Nephron progenitor cell (in vitro differentiated cells): ENCODE measurements around the gene XAGE3.
"Not testable (repeated sequence)": the region's sequence is repeated elsewhere in the genome, so short reads cannot be mapped to it uniquely, and the experiment has no call there.

Experiments
- DNase-seq: peaks from one replicate; pipeline ENCODE4 v3.0.0; 2021
- H3K27ac Mint-ChIP-seq: 2 replicates; pipeline ENCODE4 v1.8.0; 2021; ENCODE audit warnings: mild to moderate bottlenecking, moderate library complexity, mixed read lengths
- H3K27me3 Mint-ChIP-seq: 2 replicates; pipeline ENCODE4 v1.8.0; 2021; ENCODE audit warnings: mild to moderate bottlenecking, low read depth, mixed read lengths; ENCODE audit not compliant: poor library complexity
- H3K36me3 Mint-ChIP-seq: 2 replicates; pipeline ENCODE4 v1.8.0; 2021; ENCODE audit warnings: low read depth, mixed read lengths
- H3K4me1 Mint-ChIP-seq: 2 replicates; pipeline ENCODE4 v1.8.0; 2021; ENCODE audit warnings: mixed read lengths
- H3K4me3 Mint-ChIP-seq: 2 replicates; pipeline ENCODE4 v1.8.0; 2021; ENCODE audit warnings: mild to moderate bottlenecking, moderate library complexity, mixed read lengths
- H3K9me3 Mint-ChIP-seq: 2 replicates; pipeline ENCODE4 v1.8.0; 2021; ENCODE audit warnings: mild to moderate bottlenecking, moderate library complexity, mixed read lengths
- CTCF ChIP-seq: fragments of 200-600 bp; sonication (generic); IDR thresholded peaks from 2 replicates; pipeline ENCODE4 v1.5.0; 2021; ENCODE audit warnings: antibody characterized with exemption

Gene XAGE3

GRCh38 chrX:52867610-52868348, at the start of gene XAGE3:
XAGE3 (minus strand) TSS chrX:52868083; CDS start chrX:52867133, 950 bp downstream.
- no peak for DNase-seq
- TF ChIP-seq CTCF = no peak
- no peaks in the 10 kb centered on the region for H3K36me3 Mint-ChIP-seq
- no peak within 1 kb of the TSS for H3K27ac Mint-ChIP-seq
- peaks cover 36% of the 10 kb centered on the region for H3K9me3 Mint-ChIP-seq
- no peaks in the 10 kb centered on the region for H3K4me1 Mint-ChIP-seq
- H3K4me3 Mint-ChIP-seq = no peak within 1 kb of the TSS
- peaks cover 35% of the 10 kb centered on the region for H3K27me3 Mint-ChIP-seq

- H3K36me3 Mint-ChIP-seq, H3K4me3 Mint-ChIP-seq, H3K27ac Mint-ChIP-seq, H3K9me3 Mint-ChIP-seq, DNase-seq, H3K4me1 Mint-ChIP-seq, H3K27me3 Mint-ChIP-seq: not testable (repeated sequence)
These were observed 46.8 kb upstream of the XAGE3 start for GRCh38 chrX:52914704-52915103.

- H3K4me3 Mint-ChIP-seq, H3K36me3 Mint-ChIP-seq, H3K9me3 Mint-ChIP-seq: not testable (repeated sequence)
These were observed 45.8 kb upstream of the XAGE3 start for GRCh38 chrX:52913681-52914080.

GRCh38 chrX:52909313-52909969, 41.6 kb upstream of the XAGE3 start:
- not testable (repeated sequence) for DNase-seq, H3K4me1 Mint-ChIP-seq, H3K9me3 Mint-ChIP-seq

More at GRCh38 chrX:52913681-52914080, 45.8 kb upstream of the XAGE3 start:
- not testable (repeated sequence) for H3K4me1 Mint-ChIP-seq, DNase-seq, H3K27me3 Mint-ChIP-seq, H3K27ac Mint-ChIP-seq

GRCh38 chrX:52907900-52908299, 40.0 kb upstream of the XAGE3 start:
- not testable (repeated sequence) for DNase-seq, H3K9me3 Mint-ChIP-seq, H3K36me3 Mint-ChIP-seq, H3K27me3 Mint-ChIP-seq, H3K4me1 Mint-ChIP-seq, H3K4me3 Mint-ChIP-seq, H3K27ac Mint-ChIP-seq

More at GRCh38 chrX:52909313-52909969, 41.6 kb upstream of the XAGE3 start:
- H3K4me3 Mint-ChIP-seq, H3K27me3 Mint-ChIP-seq, H3K27ac Mint-ChIP-seq, H3K36me3 Mint-ChIP-seq: not testable (repeated sequence)

- not testable (repeated sequence) for DNase-seq, H3K9me3 Mint-ChIP-seq, H3K27me3 Mint-ChIP-seq, H3K4me3 Mint-ChIP-seq, H3K27ac Mint-ChIP-seq, H3K36me3 Mint-ChIP-seq, H3K4me1 Mint-ChIP-seq
These were observed 39.3 kb upstream of the XAGE3 start for GRCh38 chrX:52907137-52907536.

GRCh38 chrX:52906072-52906471, 38.2 kb upstream of the XAGE3 start:
- H3K27ac Mint-ChIP-seq, H3K36me3 Mint-ChIP-seq, DNase-seq, H3K27me3 Mint-ChIP-seq, H3K9me3 Mint-ChIP-seq, H3K4me1 Mint-ChIP-seq, H3K4me3 Mint-ChIP-seq: not testable (repeated sequence)

GRCh38 chrX:52905531-52905930, 37.6 kb upstream of the XAGE3 start:
- not testable (repeated sequence) for H3K27ac Mint-ChIP-seq, H3K4me3 Mint-ChIP-seq, DNase-seq, H3K4me1 Mint-ChIP-seq, H3K36me3 Mint-ChIP-seq, H3K9me3 Mint-ChIP-seq, H3K27me3 Mint-ChIP-seq

GRCh38 chrX:52896855-52897709, 29.2 kb upstream of the XAGE3 start, which contains the start of gene FAM156B:
FAM156B (plus strand) TSS chrX:52897330; CDS start chrX:52907226, 9,896 bp downstream.
- not testable (repeated sequence) for H3K9me3 Mint-ChIP-seq, H3K36me3 Mint-ChIP-seq, H3K4me1 Mint-ChIP-seq, H3K4me3 Mint-ChIP-seq, H3K27me3 Mint-ChIP-seq, DNase-seq, H3K27ac Mint-ChIP-seq

- not testable (repeated sequence) for DNase-seq, H3K4me3 Mint-ChIP-seq, H3K4me1 Mint-ChIP-seq, H3K27ac Mint-ChIP-seq, H3K9me3 Mint-ChIP-seq, H3K36me3 Mint-ChIP-seq, H3K27me3 Mint-ChIP-seq
These were observed 28.6 kb upstream of the XAGE3 start for GRCh38 chrX:52896438-52896837.

- H3K27me3 Mint-ChIP-seq, H3K4me3 Mint-ChIP-seq, H3K4me1 Mint-ChIP-seq, H3K36me3 Mint-ChIP-seq, H3K9me3 Mint-ChIP-seq, DNase-seq, H3K27ac Mint-ChIP-seq: not testable (repeated sequence)
These were observed 20.2 kb upstream of the XAGE3 start for GRCh38 chrX:52888090-52888489.

- H3K4me1 Mint-ChIP-seq, H3K9me3 Mint-ChIP-seq, H3K27ac Mint-ChIP-seq, H3K4me3 Mint-ChIP-seq, DNase-seq, H3K27me3 Mint-ChIP-seq, H3K36me3 Mint-ChIP-seq: not testable (repeated sequence)
These were observed 19.6 kb upstream of the XAGE3 start for GRCh38 chrX:52887459-52887858.

GRCh38 chrX:52876386-52876785, 8.5 kb upstream of the XAGE3 start:
- not testable (repeated sequence) for H3K36me3 Mint-ChIP-seq, H3K27ac Mint-ChIP-seq, H3K4me1 Mint-ChIP-seq, H3K4me3 Mint-ChIP-seq, DNase-seq
- peaks cover 31% of the 10 kb centered on the region for H3K9me3 Mint-ChIP-seq
- peaks cover 40% of the 10 kb centered on the region for H3K27me3 Mint-ChIP-seq
